Loucy (cell line): Measurements from ENCODE around the gene SERPINB12.

Experiments used
- H2AFZ ChIP-seq: fragments of 200-600 bp; sonication (generic); 2 replicates; pipeline ENCODE4 v1.6.0; 2016; ENCODE audit warnings: antibody characterized with exemption, mild to moderate bottlenecking, low read length, moderate library complexity
- H3F3A ChIP-seq: fragments of 200-600 bp; 2 replicates; pipeline ENCODE4 v1.6.0; 2016; ENCODE audit warnings: antibody characterized with exemption, low read depth, mild to moderate bottlenecking
- H3K27me3 ChIP-seq: fragments of 200-600 bp; sonication (generic); 2 replicates; pipeline ENCODE4 v1.6.1; 2014; ENCODE audit warnings: low read length, mild to moderate bottlenecking; ENCODE audit not compliant: insufficient read depth, poor library complexity, severe bottlenecking
- H3K36me3 ChIP-seq: fragments of 200-600 bp; sonication (generic); 2 replicates; pipeline ENCODE4 v1.6.1; 2016; ENCODE audit warnings: low read length; ENCODE audit not compliant: insufficient read depth
- H3K4me1 ChIP-seq: fragments of 200-600 bp; sonication (generic); 2 replicates; pipeline ENCODE4 v1.5.1; 2014; ENCODE audit warnings: low read length, mild to moderate bottlenecking; ENCODE audit not compliant: insufficient read depth, poor library complexity, severe bottlenecking
- H3K4me2 ChIP-seq: fragments of 200-600 bp; sonication (generic); 2 replicates; pipeline ENCODE4 v1.6.0; 2014; ENCODE audit warnings: antibody characterized with exemption, low read length, low read depth, mild to moderate bottlenecking; ENCODE audit not compliant: poor library complexity, severe bottlenecking
- H3K4me3 ChIP-seq: fragments of 200-600 bp; sonication (generic); 2 replicates; pipeline ENCODE4 v1.5.1; 2014; ENCODE audit warnings: low read length, mild to moderate bottlenecking, mixed read lengths; ENCODE audit not compliant: poor library complexity, severe bottlenecking
- H3K79me2 ChIP-seq: fragments of 200-600 bp; sonication (generic); 2 replicates; pipeline ENCODE4 v1.6.1; 2014; ENCODE audit warnings: low read length; ENCODE audit not compliant: insufficient read depth
- H3K9ac ChIP-seq: fragments of 200-600 bp; sonication (generic); 2 replicates; pipeline ENCODE4 v1.6.0; 2014; ENCODE audit warnings: mild to moderate bottlenecking, low read depth, low read length, moderate library complexity; ENCODE audit not compliant: poor library complexity, severe bottlenecking
- H3K9me2 ChIP-seq: fragments of 200-600 bp; sonication (generic); replicated peaks from 2 replicates; pipeline ENCODE4 v1.6.1; 2016; ENCODE audit warnings: low read depth, low read length, mixed read lengths
- H3K9me3 ChIP-seq: fragments of 200-600 bp; sonication (generic); 2 replicates; pipeline ENCODE4 v1.6.1; 2014; ENCODE audit warnings: mild to moderate bottlenecking, antibody characterized with exemption, low read length, low read depth; ENCODE audit not compliant: insufficient read depth
- H4K20me1 ChIP-seq: fragments of 200-600 bp; sonication (generic); 2 replicates; pipeline ENCODE4 v1.6.0; 2014; ENCODE audit warnings: antibody characterized with exemption, low read length, mild to moderate bottlenecking; ENCODE audit not compliant: insufficient read depth, poor library complexity, severe bottlenecking
- CTCF ChIP-seq: fragments of 200-600 bp; sonication (generic); conservative IDR thresholded peaks from 2 replicates; pipeline ENCODE4 v1.5.1; 2014; ENCODE audit warnings: mild to moderate bottlenecking, antibody characterized with exemption, low read length
- EZH2phosphoT487 ChIP-seq: fragments of 200-600 bp; IDR thresholded peaks from 2 replicates; pipeline ENCODE4 v1.6.1; 2018; ENCODE audit warnings: antibody characterized with exemption, mild to moderate bottlenecking, moderate library complexity, borderline replicate concordance

Gene SERPINB12

GRCh38 chr18:63542069-63542468 lies at the start of gene SERPINB12:
TSS of gene SERPINB12 (plus strand) at chr18:63542369. CDS start at chr18:63556160, 13,791 bp downstream.
- Histone ChIP-seq H2AFZ (no peak within 1 kb of the TSS), H3F3A (no peaks in the 10 kb centered on the region), H3K27me3 (no peaks in the 10 kb centered on the region), H3K9me2 (no peaks in the 10 kb centered on the region), H3K9ac (no peak within 1 kb of the TSS), H4K20me1 (no peaks in the 10 kb centered on the region), H3K79me2 (no peaks in the 10 kb centered on the region), H3K9me3 (no peaks in the 10 kb centered on the region), H3K4me3 (no peak within 1 kb of the TSS), H3K4me1 (no peaks in the 10 kb centered on the region), H3K36me3 (no peaks in the 10 kb centered on the region), H3K4me2 (no peak within 1 kb of the TSS)
- TF ChIP-seq EZH2phosphoT487, result no peak
- TF ChIP-seq CTCF, result no peak

GRCh38 chr18:63492851-63493250 lies 49.3 kb upstream of the SERPINB12 start:
- H2AFZ ChIP-seq, result no peak overlapping the region

GRCh38 chr18:63495675-63496074 lies 46.5 kb upstream of the SERPINB12 start:
- Histone ChIP-seq H3K4me3 (no peak overlapping the region), H4K20me1 (no peaks in the 10 kb centered on the region), H3K27me3 (no peaks in the 10 kb centered on the region), H3K4me1 (no peaks in the 10 kb centered on the region), H3K36me3 (no peaks in the 10 kb centered on the region), H3K9me3 (no peaks in the 10 kb centered on the region), H3K9ac (no peak overlapping the region), H3K9me2 (no peaks in the 10 kb centered on the region), H3F3A (no peaks in the 10 kb centered on the region), H3K79me2 (no peaks in the 10 kb centered on the region), H3K4me2 (no peak overlapping the region), H2AFZ (no peak overlapping the region)
- TF ChIP-seq EZH2phosphoT487 (no peak), CTCF (no peak)

More at GRCh38 chr18:63492851-63493250, 49.3 kb upstream of the SERPINB12 start:
- Histone ChIP-seq H3K36me3 (no peaks in the 10 kb centered on the region), H3K4me3 (no peak overlapping the region), H3K27me3 (no peaks in the 10 kb centered on the region), H4K20me1 (no peaks in the 10 kb centered on the region), H3K9ac (no peak overlapping the region), H3F3A (no peaks in the 10 kb centered on the region), H3K4me1 (no peaks in the 10 kb centered on the region), H3K79me2 (no peaks in the 10 kb centered on the region), H3K4me2 (no peak overlapping the region), H3K9me3 (no peaks in the 10 kb centered on the region), H3K9me2 (no peaks in the 10 kb centered on the region)
- TF ChIP-seq EZH2phosphoT487, result no peak
- TF ChIP-seq CTCF, result no peak
